Breast epithelium (tissue), 3 donors: ENCODE data around the gene ADA.

Source experiments
- CTCF ChIP-seq, 3 donors: fragments of 450-650 bp; IDR thresholded peaks; one replicate each; pipeline ENCODE4 v1.5.1; 2016 to 2017; ENCODE audit warnings: antibody characterized with exemption in 3 of 3, mild to moderate bottlenecking in 3 of 3, moderate library complexity in 3 of 3
- POLR2A ChIP-seq: fragments of 450-650 bp; IDR thresholded peaks from one replicate; pipeline ENCODE4 v1.6.1; 2016; ENCODE audit warnings: antibody characterized with exemption, mild to moderate bottlenecking, moderate library complexity

- TF ChIP-seq CTCF (IDR thresholded peaks at IDR 0.05) (no peak), POLR2A (no peak)
These were observed 4.7 kb downstream of the ADA start for GRCh38 chr20:44646641-44647274.
